ENCODE measurements around the gene PHACTR2. TPM values are rescaled to one million over a fixed set of nuclear protein-coding genes. Genes with fewer than 3 reads are reported as not detected.

The PHACTR2 gene
- total and polyA plus RNA-seq, 4 donors, result 4.0 to 23.8 (median 15.0) TPM

DNA sequence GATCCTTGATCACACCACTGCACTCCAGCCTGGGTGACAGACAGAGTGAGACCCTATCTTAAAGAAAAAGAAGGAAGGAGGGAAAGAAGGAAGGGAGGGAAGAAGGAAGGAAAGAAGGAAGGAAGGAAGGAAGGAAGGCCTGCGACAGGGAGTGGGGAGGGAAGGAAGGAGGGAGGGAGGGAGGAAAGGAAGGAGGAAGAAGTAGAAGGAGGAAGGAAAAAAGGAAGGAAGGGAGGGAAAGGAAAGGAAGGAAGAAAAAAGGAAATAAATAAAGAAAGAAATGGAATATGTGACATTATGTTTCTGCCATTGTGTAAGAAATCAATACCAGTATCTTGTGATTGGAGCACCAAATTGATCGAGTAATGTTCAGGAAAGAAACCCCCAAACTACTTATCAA lies 16.2 kb downstream of the PHACTR2 start:
- Histone ChIP-seq H3K9me3 (ENCODE audit: control insufficient read depth in 4 of 4, low read length in 3 of 4) (no peaks in the 10 kb centered on the region), H3K9ac (ENCODE audit: low read depth in 1 of 2, low read length in 2 of 2) (no peak overlapping the region), H3K27me3 (ENCODE audit: control insufficient read depth in 4 of 4, insufficient read depth in 4 of 4, low read length in 3 of 4) (no peaks in the 10 kb centered on the region), H3K27ac (ENCODE audit: low read depth in 1 of 2, low read length in 2 of 2) (no peak overlapping the region), H3K36me3 (ENCODE audit: control insufficient read depth in 4 of 4, insufficient read depth in 3 of 4, low read depth in 1 of 4, low read length in 3 of 4) (no peaks in the 10 kb centered on the region), H3K4me3 (ENCODE audit: low read depth in 1 of 3, low read length in 3 of 3) (no peak overlapping the region), H3K4me1 (ENCODE audit: control insufficient read depth in 4 of 4, insufficient read depth in 4 of 4, low read length in 3 of 4) (peaks cover 1 to 14% (median 4%) of the 10 kb centered on the region in 4 donors)
- no peak for DNase-seq (ENCODE audit: low spot score)
- TF ChIP-seq RAD21 (IDR thresholded peaks at IDR 0.05) (no peak), RXRA (IDR thresholded peaks at IDR 0.05) (no peak), TAF1 (conservative IDR thresholded peaks at IDR 0.05) (no peak), HNF4A (conservative IDR thresholded peaks at IDR 0.05) (no peak), FOXA2 (IDR thresholded peaks at IDR 0.05) (no peak)
- TF ChIP-seq, protein P1, sequence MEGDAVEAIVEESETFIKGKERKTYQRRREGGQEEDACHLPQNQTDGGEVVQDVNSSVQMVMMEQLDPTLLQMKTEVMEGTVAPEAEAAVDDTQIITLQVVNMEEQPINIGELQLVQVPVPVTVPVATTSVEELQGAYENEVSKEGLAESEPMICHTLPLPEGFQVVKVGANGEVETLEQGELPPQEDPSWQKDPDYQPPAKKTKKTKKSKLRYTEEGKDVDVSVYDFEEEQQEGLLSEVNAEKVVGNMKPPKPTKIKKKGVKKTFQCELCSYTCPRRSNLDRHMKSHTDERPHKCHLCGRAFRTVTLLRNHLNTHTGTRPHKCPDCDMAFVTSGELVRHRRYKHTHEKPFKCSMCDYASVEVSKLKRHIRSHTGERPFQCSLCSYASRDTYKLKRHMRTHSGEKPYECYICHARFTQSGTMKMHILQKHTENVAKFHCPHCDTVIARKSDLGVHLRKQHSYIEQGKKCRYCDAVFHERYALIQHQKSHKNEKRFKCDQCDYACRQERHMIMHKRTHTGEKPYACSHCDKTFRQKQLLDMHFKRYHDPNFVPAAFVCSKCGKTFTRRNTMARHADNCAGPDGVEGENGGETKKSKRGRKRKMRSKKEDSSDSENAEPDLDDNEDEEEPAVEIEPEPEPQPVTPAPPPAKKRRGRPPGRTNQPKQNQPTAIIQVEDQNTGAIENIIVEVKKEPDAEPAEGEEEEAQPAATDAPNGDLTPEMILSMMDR (IDR thresholded peaks at IDR 0.05; ENCODE audit: low read depth, low read length, missing input control), result no peak
- TF ChIP-seq, protein P2, sequence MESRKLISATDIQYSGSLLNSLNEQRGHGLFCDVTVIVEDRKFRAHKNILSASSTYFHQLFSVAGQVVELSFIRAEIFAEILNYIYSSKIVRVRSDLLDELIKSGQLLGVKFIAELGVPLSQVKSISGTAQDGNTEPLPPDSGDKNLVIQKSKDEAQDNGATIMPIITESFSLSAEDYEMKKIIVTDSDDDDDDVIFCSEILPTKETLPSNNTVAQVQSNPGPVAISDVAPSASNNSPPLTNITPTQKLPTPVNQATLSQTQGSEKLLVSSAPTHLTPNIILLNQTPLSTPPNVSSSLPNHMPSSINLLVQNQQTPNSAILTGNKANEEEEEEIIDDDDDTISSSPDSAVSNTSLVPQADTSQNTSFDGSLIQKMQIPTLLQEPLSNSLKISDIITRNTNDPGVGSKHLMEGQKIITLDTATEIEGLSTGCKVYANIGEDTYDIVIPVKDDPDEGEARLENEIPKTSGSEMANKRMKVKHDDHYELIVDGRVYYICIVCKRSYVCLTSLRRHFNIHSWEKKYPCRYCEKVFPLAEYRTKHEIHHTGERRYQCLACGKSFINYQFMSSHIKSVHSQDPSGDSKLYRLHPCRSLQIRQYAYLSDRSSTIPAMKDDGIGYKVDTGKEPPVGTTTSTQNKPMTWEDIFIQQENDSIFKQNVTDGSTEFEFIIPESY (IDR thresholded peaks at IDR 0.05), result no peak
- WGBS, result 78% methylated on average over 2 of the region's 2 CpGs

DNA sequence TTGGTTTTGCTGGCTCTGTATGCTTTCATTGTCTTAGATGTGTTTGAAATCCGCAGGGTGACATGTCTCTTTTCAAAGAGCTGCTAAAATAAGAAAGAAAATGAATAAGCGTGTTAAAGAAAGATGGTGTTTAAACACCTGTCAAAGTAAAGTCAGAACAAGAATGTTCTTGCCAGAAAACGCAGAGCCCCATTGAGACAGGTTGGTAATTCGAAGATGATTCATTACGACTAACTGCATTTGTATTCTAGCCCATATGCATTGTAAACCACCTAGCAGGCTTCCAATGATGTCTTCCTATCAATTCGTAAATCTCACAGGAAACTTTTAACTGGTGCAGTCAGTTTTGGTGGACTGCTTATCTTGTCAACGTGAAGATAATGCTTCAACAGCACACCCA lies 16.8 kb downstream of the PHACTR2 start:
- TF ChIP-seq HNF4A (conservative IDR thresholded peaks at IDR 0.05), result no peak
- no peak for TF ChIP-seq TAF1 (conservative IDR thresholded peaks at IDR 0.05)
- no peak for TF ChIP-seq SP1 (IDR thresholded peaks at IDR 0.05)
- TF ChIP-seq RXRA (IDR thresholded peaks at IDR 0.05), result no peak
- TF ChIP-seq GABPA (IDR thresholded peaks at IDR 0.05 in 1 of 2, conservative IDR thresholded peaks at IDR 0.05 in 1 of 2), result no peak
- TF ChIP-seq, protein P3, sequence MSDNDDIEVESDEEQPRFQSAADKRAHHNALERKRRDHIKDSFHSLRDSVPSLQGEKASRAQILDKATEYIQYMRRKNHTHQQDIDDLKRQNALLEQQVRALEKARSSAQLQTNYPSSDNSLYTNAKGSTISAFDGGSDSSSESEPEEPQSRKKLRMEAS (IDR thresholded peaks at IDR 0.05), result no peak
- TF ChIP-seq JUND (IDR thresholded peaks at IDR 0.05), result no peak
- TF ChIP-seq FOXA2 (IDR thresholded peaks at IDR 0.05), result no peak
- no peak for DNase-seq (ENCODE audit: low spot score)
- no peaks in the 10 kb centered on the region for H3K27me3 ChIP-seq (ENCODE audit: control insufficient read depth in 4 of 4, insufficient read depth in 4 of 4, low read length in 3 of 4)
- H3K4me1 ChIP-seq (ENCODE audit: control insufficient read depth in 4 of 4, insufficient read depth in 4 of 4, low read length in 3 of 4), result peaks cover 1 to 14% (median 4%) of the 10 kb centered on the region in 4 donors
- no peak overlapping the region for H3K9ac ChIP-seq (ENCODE audit: low read depth in 1 of 2, low read length in 2 of 2)
- no peak overlapping the region for H3K4me3 ChIP-seq (ENCODE audit: low read depth in 1 of 3, low read length in 3 of 3)
- H3K27ac ChIP-seq (ENCODE audit: low read depth in 1 of 2, low read length in 2 of 2), result no peak overlapping the region
- 90% methylated on average over 7 of the region's 7 CpGs for WGBS
- no peaks in the 10 kb centered on the region for H3K9me3 ChIP-seq (ENCODE audit: control insufficient read depth in 4 of 4, low read length in 3 of 4)
- H3K36me3 ChIP-seq (ENCODE audit: control insufficient read depth in 4 of 4, insufficient read depth in 3 of 4, low read depth in 1 of 4, low read length in 3 of 4), result no peaks in the 10 kb centered on the region

DNA sequence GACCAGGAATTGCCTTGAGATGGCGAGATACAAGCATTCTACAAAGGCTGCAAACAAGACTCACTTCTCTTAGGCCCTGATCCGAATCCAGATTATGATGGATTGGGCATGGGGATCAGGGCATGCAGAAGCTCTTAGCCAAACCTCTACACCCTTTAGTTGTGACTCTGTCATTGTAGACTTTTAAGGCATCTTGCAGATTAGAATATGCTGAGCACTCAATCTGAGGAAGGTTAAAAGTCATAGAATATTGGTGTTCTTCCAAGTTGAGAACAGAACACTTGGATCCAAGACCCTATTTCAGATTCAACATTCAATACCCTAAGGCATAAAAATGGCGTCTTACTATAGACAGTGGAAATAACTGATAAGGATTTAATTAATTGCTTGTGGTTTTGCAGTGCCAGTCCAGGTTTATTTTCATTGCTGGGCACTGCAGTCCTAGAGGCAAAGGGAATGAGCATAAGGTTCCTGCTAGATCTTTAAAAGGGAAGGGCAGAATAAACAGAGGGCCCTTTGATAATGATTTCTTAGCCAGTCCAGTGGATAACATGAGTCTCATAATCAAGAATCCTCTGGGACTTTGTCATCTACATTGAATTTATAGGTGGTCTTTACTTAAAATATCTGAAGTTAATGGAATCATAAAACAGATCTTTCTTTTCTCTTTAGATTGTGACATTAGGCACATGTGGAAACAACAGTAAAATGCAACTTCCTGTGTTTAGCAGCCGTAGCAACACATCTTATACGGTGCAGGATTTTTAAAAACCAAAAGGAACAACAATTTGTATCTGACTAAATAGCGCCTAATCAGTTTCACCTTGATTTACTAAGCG lies 17.6 kb downstream of the PHACTR2 start:
- Histone ChIP-seq H3K9ac (ENCODE audit: low read depth in 1 of 2, low read length in 2 of 2) (no peak overlapping the region), H3K36me3 (ENCODE audit: control insufficient read depth in 4 of 4, insufficient read depth in 3 of 4, low read depth in 1 of 4, low read length in 3 of 4) (no peaks in the 10 kb centered on the region), H3K4me1 (ENCODE audit: control insufficient read depth in 4 of 4, insufficient read depth in 4 of 4, low read length in 3 of 4) (peaks cover 1 to 14% (median 4%) of the 10 kb centered on the region in 4 donors), H3K27ac (ENCODE audit: low read depth in 1 of 2, low read length in 2 of 2) (peak overlapping the region in 1 of 2 donors; percentile 43), H3K27me3 (ENCODE audit: control insufficient read depth in 4 of 4, insufficient read depth in 4 of 4, low read length in 3 of 4) (no peaks in the 10 kb centered on the region), H3K9me3 (ENCODE audit: control insufficient read depth in 4 of 4, low read length in 3 of 4) (no peaks in the 10 kb centered on the region), H3K4me3 (ENCODE audit: low read depth in 1 of 3, low read length in 3 of 3) (no peak overlapping the region)
- 77% methylated on average over 7 of the region's 7 CpGs for WGBS
- no peak for DNase-seq (ENCODE audit: low spot score)
- TF ChIP-seq TAF1 (conservative IDR thresholded peaks at IDR 0.05) (no peak), GABPA (IDR thresholded peaks at IDR 0.05 in 1 of 2, conservative IDR thresholded peaks at IDR 0.05 in 1 of 2) (no peak), RXRA (IDR thresholded peaks at IDR 0.05) (no peak), HNF4G (IDR thresholded peaks at IDR 0.05) (no peak), FOXA2 (IDR thresholded peaks at IDR 0.05) (no peak), JUND (IDR thresholded peaks at IDR 0.05) (no peak), FOXA1 (IDR thresholded peaks at IDR 0.05) (no peak), SP1 (IDR thresholded peaks at IDR 0.05) (no peak)
- TF ChIP-seq, protein P4, sequence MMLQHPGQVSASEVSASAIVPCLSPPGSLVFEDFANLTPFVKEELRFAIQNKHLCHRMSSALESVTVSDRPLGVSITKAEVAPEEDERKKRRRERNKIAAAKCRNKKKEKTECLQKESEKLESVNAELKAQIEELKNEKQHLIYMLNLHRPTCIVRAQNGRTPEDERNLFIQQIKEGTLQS (IDR thresholded peaks at IDR 0.05), result no peak
- TF ChIP-seq, protein P3 (IDR thresholded peaks at IDR 0.05), result no peak
- TF ChIP-seq, protein P5, sequence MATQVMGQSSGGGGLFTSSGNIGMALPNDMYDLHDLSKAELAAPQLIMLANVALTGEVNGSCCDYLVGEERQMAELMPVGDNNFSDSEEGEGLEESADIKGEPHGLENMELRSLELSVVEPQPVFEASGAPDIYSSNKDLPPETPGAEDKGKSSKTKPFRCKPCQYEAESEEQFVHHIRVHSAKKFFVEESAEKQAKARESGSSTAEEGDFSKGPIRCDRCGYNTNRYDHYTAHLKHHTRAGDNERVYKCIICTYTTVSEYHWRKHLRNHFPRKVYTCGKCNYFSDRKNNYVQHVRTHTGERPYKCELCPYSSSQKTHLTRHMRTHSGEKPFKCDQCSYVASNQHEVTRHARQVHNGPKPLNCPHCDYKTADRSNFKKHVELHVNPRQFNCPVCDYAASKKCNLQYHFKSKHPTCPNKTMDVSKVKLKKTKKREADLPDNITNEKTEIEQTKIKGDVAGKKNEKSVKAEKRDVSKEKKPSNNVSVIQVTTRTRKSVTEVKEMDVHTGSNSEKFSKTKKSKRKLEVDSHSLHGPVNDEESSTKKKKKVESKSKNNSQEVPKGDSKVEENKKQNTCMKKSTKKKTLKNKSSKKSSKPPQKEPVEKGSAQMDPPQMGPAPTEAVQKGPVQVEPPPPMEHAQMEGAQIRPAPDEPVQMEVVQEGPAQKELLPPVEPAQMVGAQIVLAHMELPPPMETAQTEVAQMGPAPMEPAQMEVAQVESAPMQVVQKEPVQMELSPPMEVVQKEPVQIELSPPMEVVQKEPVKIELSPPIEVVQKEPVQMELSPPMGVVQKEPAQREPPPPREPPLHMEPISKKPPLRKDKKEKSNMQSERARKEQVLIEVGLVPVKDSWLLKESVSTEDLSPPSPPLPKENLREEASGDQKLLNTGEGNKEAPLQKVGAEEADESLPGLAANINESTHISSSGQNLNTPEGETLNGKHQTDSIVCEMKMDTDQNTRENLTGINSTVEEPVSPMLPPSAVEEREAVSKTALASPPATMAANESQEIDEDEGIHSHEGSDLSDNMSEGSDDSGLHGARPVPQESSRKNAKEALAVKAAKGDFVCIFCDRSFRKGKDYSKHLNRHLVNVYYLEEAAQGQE (IDR thresholded peaks at IDR 0.05), result no peak
